Ishikawa (cell line): Measurements from ENCODE around the gene RELL1.

Source experiments
- CEBPB ChIP-seq: IDR thresholded peaks from 2 replicates; pipeline ENCODE4 v1.6.1; 2012
- CREB1 ChIP-seq: IDR thresholded peaks from 2 replicates; pipeline ENCODE4 v1.6.1; 2012; ENCODE audit warnings: low read depth
- EGR1 ChIP-seq: IDR thresholded peaks from 2 replicates; pipeline ENCODE4 v1.6.1; 2012
- EP300 ChIP-seq: IDR thresholded peaks from 2 replicates; pipeline ENCODE4 v1.6.1; 2012; ENCODE audit warnings: borderline replicate concordance
- FOXM1 ChIP-seq: IDR thresholded peaks from 2 replicates; pipeline ENCODE4 v1.6.1; 2012; ENCODE audit warnings: low read depth, borderline replicate concordance
- MAX ChIP-seq: IDR thresholded peaks from 2 replicates; pipeline ENCODE4 v1.6.1; 2012
- NFIC ChIP-seq: IDR thresholded peaks from 2 replicates; pipeline ENCODE4 v1.6.1; 2012
- RAD21 ChIP-seq: IDR thresholded peaks from 2 replicates; pipeline ENCODE4 v1.6.1; 2012; ENCODE audit warnings: low read depth
- REST ChIP-seq: IDR thresholded peaks from 2 replicates; pipeline ENCODE4 v1.6.1; 2012; ENCODE audit warnings: low read depth, mild to moderate bottlenecking
- TAF1 ChIP-seq: IDR thresholded peaks from 2 replicates; pipeline ENCODE4 v1.6.1; 2012; ENCODE audit warnings: low read depth, mild to moderate bottlenecking
- TCF12 ChIP-seq: IDR thresholded peaks from 2 replicates; pipeline ENCODE4 v1.6.1; 2012; ENCODE audit warnings: low read depth
- TEAD4 ChIP-seq: IDR thresholded peaks from 2 replicates; pipeline ENCODE4 v1.6.1; 2012
- USF1 ChIP-seq: IDR thresholded peaks from 2 replicates; pipeline ENCODE4 v1.6.1; 2012
- YY1 ChIP-seq: IDR thresholded peaks from 2 replicates; pipeline ENCODE4 v1.6.1; 2012; ENCODE audit warnings: low read depth
- ZBTB7A ChIP-seq: IDR thresholded peaks from 2 replicates; pipeline ENCODE4 v1.6.1; 2012; ENCODE audit warnings: low read depth

RELL1 gene

GRCh38 chr4:37664696-37665095 lies 21.5 kb downstream of the RELL1 start:
- TF ChIP-seq NFIC, result no peak
- no peak for TF ChIP-seq EGR1
- no peak for TF ChIP-seq EP300
- no peak for TF ChIP-seq TCF12

- TF ChIP-seq FOXM1 (no peak), EGR1 (no peak), YY1 (no peak), TAF1 (no peak)
These were observed 22.6 kb downstream of the RELL1 start for GRCh38 chr4:37663552-37663951.

GRCh38 chr4:37662861-37663390 lies 23.2 kb downstream of the RELL1 start:
- TF ChIP-seq CEBPB (no peak), MAX (0 out of 2 replicates have a peak, but pooled peaks have one; percentile 24), TEAD4 (peak; percentile 51; the same call in 1 of the 2 replicates), FOXM1 (peak; percentile 69; the same call in 1 of the 2 replicates), RAD21 (no peak), USF1 (no peak), CREB1 (no peak), ZBTB7A (peak; percentile 63; the same call in 1 of the 2 replicates), NFIC (peak; percentile 73), TCF12 (peak; percentile 65), REST (0 out of 2 replicates have a peak, but pooled peaks have one; percentile 25), YY1 (no peak), EP300 (peak; percentile 61; the same call in 1 of the 2 replicates), EGR1 (no peak), TAF1 (no peak)

GRCh38 chr4:37662251-37662650 lies 23.9 kb downstream of the RELL1 start:
- TF ChIP-seq YY1 (no peak), TEAD4 (peak; percentile 21; the same call in 1 of the 2 replicates)

- no peak for TF ChIP-seq REST
- no peak for TF ChIP-seq EGR1
- peak; percentile 24; the same call in 1 of the 2 replicates for TF ChIP-seq EP300
- no peak for TF ChIP-seq FOXM1
- peak; percentile 79 for TF ChIP-seq TCF12
- no peak for TF ChIP-seq CEBPB
- TF ChIP-seq NFIC, result no peak
- no peak for TF ChIP-seq YY1
- no peak for TF ChIP-seq RAD21
- no peak for TF ChIP-seq ZBTB7A
- TF ChIP-seq MAX, result no peak
- no peak for TF ChIP-seq CREB1
- peak; percentile 69 for TF ChIP-seq TEAD4
- TF ChIP-seq USF1, result no peak
- TF ChIP-seq TAF1, result no peak
These were observed 24.4 kb downstream of the RELL1 start for GRCh38 chr4:37661772-37662171.

- TF ChIP-seq TEAD4, result no peak
- no peak for TF ChIP-seq ZBTB7A
- no peak for TF ChIP-seq USF1
- TF ChIP-seq MAX, result no peak
- no peak for TF ChIP-seq FOXM1
- TF ChIP-seq EP300, result no peak
- no peak for TF ChIP-seq RAD21
- TF ChIP-seq CEBPB, result no peak
- no peak for TF ChIP-seq REST
- TF ChIP-seq NFIC, result no peak
- TF ChIP-seq YY1, result no peak
- no peak for TF ChIP-seq EGR1
- no peak for TF ChIP-seq TCF12
- TF ChIP-seq CREB1, result no peak
- TF ChIP-seq TAF1, result no peak
These were observed 26.5 kb downstream of the RELL1 start for GRCh38 chr4:37659696-37660095.
